GM21447 (cell line): Measurements from ENCODE around the gene PLA2G6.
"Not testable (repeated sequence)": the region's sequence is repeated elsewhere in the genome, so short reads cannot be mapped to it uniquely, and the experiment has no call there.

ENCODE experiments used
- ATAC-seq: cut with Tn5 transposase; IDR thresholded peaks from one replicate; pipeline ENCODE4 v1.9.1; 2021; ENCODE audit not compliant: unreplicated experiment

The PLA2G6 gene

GRCh38 chr22:38135133-38135706 lies 46.4 kb downstream of the PLA2G6 start:
- ATAC-seq: no peak

GRCh38 chr22:38133331-38133730 lies 48.3 kb downstream of the PLA2G6 start:
- no peak for ATAC-seq

- ATAC-seq: no peak
Measured at GRCh38 chr22:38132794-38133193, 48.8 kb downstream of the PLA2G6 start.

- ATAC-seq: no peak
Measured at GRCh38 chr22:38132136-38132535, 49.5 kb downstream of the PLA2G6 start.

GRCh38 chr22:38131399-38131798 lies 50.2 kb downstream of the PLA2G6 start:
- ATAC-seq: no peak

- ATAC-seq: no peak
Measured at GRCh38 chr22:38129856-38130255, 51.8 kb downstream of the PLA2G6 start.

GRCh38 chr22:38129021-38129420 lies 52.6 kb downstream of the PLA2G6 start:
- no peak for ATAC-seq

GRCh38 chr22:38127869-38128268 lies 53.8 kb downstream of the PLA2G6 start:
- no peak for ATAC-seq

GRCh38 chr22:38126928-38127668 lies 54.5 kb downstream of the PLA2G6 start:
- ATAC-seq: no peak

GRCh38 chr22:38125751-38126201 lies 55.9 kb downstream of the PLA2G6 start:
- no peak for ATAC-seq

- no peak for ATAC-seq
Measured at GRCh38 chr22:38125038-38125610, 56.5 kb downstream of the PLA2G6 start.

GRCh38 chr22:38124236-38124974 lies 57.2 kb downstream of the PLA2G6 start:
- no peak for ATAC-seq

GRCh38 chr22:38122616-38123015 lies 59.0 kb downstream of the PLA2G6 start:
- ATAC-seq: no peak

GRCh38 chr22:38120359-38121110 lies 61.1 kb downstream of the PLA2G6 start:
- no peak for ATAC-seq

- not testable (repeated sequence) for ATAC-seq
Measured at GRCh38 chr22:38118747-38119146, 62.9 kb downstream of the PLA2G6 start.

- no peak for ATAC-seq
Measured at GRCh38 chr22:38118182-38118581, 63.4 kb downstream of the PLA2G6 start.

GRCh38 chr22:38117556-38117955 lies 64.1 kb downstream of the PLA2G6 start:
- not testable (repeated sequence) for ATAC-seq

- no peak for ATAC-seq
Measured at GRCh38 chr22:38115423-38116205, 66.0 kb downstream of the PLA2G6 start.

GRCh38 chr22:38114484-38115398 lies 66.9 kb downstream of the PLA2G6 start:
- no peak for ATAC-seq
